ENCODE results near the gene TTC13. TPM values are rescaled to one million over a fixed set of nuclear protein-coding genes. Genes with fewer than 3 reads are reported as not detected.

TTC13 gene
- total and polyA plus RNA-seq, 2 of the 4 experiments (the other 2 are of a cell fraction) = 6.1 to 9.1 TPM

DNA sequence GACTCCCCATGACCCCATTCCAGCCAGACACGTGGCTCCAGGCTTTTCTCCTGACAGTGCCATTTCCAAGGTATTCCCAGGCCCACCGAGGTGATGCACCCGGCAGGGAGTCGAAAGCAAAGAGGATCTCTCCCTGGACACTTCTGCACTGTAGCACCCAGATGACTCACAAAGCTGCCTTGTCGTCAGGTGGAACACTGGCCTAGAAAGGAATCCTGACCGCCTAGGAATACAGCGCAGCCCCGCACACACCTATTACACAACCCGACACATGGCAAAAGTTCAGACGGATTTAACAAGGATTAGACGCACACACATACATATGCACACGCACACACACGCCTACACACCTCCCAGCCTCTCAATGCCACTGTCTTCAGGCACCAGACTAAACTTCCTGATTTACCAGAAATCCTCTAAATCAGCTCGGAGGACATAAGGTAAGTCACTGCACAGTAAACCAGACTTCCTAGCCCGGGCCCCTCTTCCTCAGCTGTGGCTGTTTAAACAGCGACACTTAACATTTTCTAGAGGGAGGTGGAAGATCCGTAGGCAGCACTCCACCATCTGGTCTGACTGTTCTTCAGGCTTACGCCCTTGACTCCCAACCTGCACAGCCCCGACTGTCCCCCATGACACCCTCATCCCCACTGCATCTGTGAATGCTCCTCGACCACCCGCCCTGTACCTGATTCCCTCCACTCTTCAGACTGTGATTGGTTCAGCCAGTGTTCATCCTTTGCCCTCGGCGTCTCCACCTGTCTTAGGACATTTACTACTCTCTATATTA, 48.7 kb upstream of the TTC13 start:
- H2BK120ac ChIP-seq (ENCODE audit: low read depth, low read length) = no peak overlapping the region
- dilution Hi-C loops (cut with HindIII; ENCODE audit: low sequenced_read_pairs, unreplicated experiment) (no loop called here), intact Hi-C loops (cut with micrococcal nuclease) (no loop called here), in situ Hi-C loops (cut with MboI; ENCODE audit: low sequenced_read_pairs) (no loop called here)
- no peak overlapping the region for H4K91ac ChIP-seq (ENCODE audit: insufficient read depth, low read depth, low read length)
- H4K8ac ChIP-seq (ENCODE audit: low read depth in 2 of 2, low read length in 2 of 2) = no peak overlapping the region
- no peak overlapping the region for H3K23ac ChIP-seq (ENCODE audit: low read depth, low read length)
- no peak overlapping the region for H2AK5ac ChIP-seq (ENCODE audit: low read depth, low read length)
- H4K5ac ChIP-seq (ENCODE audit: low read depth, low read length) = no peak overlapping the region
- H2AFZ ChIP-seq (replicated peaks; ENCODE audit: low read length, poor library complexity) = no peak overlapping the region
- H2BK15ac ChIP-seq (ENCODE audit: low read depth, low read length) = no peak overlapping the region
- H3K9ac ChIP-seq (ENCODE audit: low read depth, low read length) = no peak overlapping the region
- H3K18ac ChIP-seq (ENCODE audit: low read depth, low read length) = no peak overlapping the region
- H2BK5ac ChIP-seq (ENCODE audit: low read depth, low read length, poor library complexity, severe bottlenecking) = no peak overlapping the region
- no peak overlapping the region for H2BK20ac ChIP-seq (ENCODE audit: low read depth, low read length)
- H3K4ac ChIP-seq (ENCODE audit: low read depth, low read length) = no peak overlapping the region
- no peak overlapping the region for H3K14ac ChIP-seq (replicated peaks; ENCODE audit: low read depth, low read length)
- ChIA-PET POLR2A (ENCODE audit: unreplicated experiment) (no interaction called here), CTCF (no interaction called here)
- no peak for ATAC-seq (ENCODE audit: low read depth)
- peaks cover 6% of the 10 kb centered on the region; the same call in 1 of the 2 replicates for H3K9me1 ChIP-seq (ENCODE audit: insufficient read depth, low read length)
- H4K20me1 ChIP-seq (ENCODE audit: insufficient read depth, low read length) = no peaks in the 10 kb centered on the region; the same call in 1 of the 2 replicates
- 100% methylated on average over 8 of the region's 23 CpGs; no CpG with 5 or more reads in 1 of the 2 experiments for WGBS, 2 experiments (ENCODE audit: extremely low coverage in 2 of 2, insufficient read length in 1 of 2)
- no peaks in the 10 kb centered on the region for H3K9me3 ChIP-seq (ENCODE audit: control insufficient read depth, insufficient read depth, low read length)
- no peak overlapping the region for H2AK9ac ChIP-seq (replicated peaks; ENCODE audit: low read depth, low read length, poor library complexity)
- BruUV-seq (replicated peaks) = no TSS peak
- no peaks in the 10 kb centered on the region; the same call in 1 of the 2 replicates for H3K36me3 ChIP-seq (ENCODE audit: control insufficient read depth, insufficient read depth, low read length)
- H3K27ac ChIP-seq (ENCODE audit: insufficient read depth, low read length) = no peak overlapping the region
- no peak overlapping the region for H3K56ac ChIP-seq (ENCODE audit: extremely low read depth, insufficient read depth, low read length)
- H3K79me1 ChIP-seq (ENCODE audit: low read depth in 1 of 2, low read length in 2 of 2) = peaks cover 0 to 5% of the 10 kb centered on the region in 2 experiments; a peak in 1 of 4 replicates
- no peaks in the 10 kb centered on the region; the same call in 1 of the 2 replicates for H3K4me1 ChIP-seq (ENCODE audit: control insufficient read depth, insufficient read depth, low read length)
- no peak overlapping the region for H3K4me2 ChIP-seq (ENCODE audit: low read depth, low read length)
- H3K4me3 ChIP-seq (ENCODE audit: insufficient read depth, low read depth, low read length) = no peak overlapping the region
- H3K27me3 ChIP-seq (ENCODE audit: control insufficient read depth, insufficient read depth, low read length) = no peaks in the 10 kb centered on the region
- DNase-seq = no peak
- TF ChIP-seq CTCF (conservative IDR thresholded peaks at IDR 0.05; ENCODE audit: low read depth, low read length) = no peak
- no peak for TF ChIP-seq RAD21 (IDR thresholded peaks at IDR 0.05; ENCODE audit: low read length)
- no peak for TF ChIP-seq RCOR1 (IDR thresholded peaks at IDR 0.05; ENCODE audit: insufficient replicate concordance, low read length)
- TF ChIP-seq MAZ (IDR thresholded peaks at IDR 0.05; ENCODE audit: borderline replicate concordance, low read depth, low read length) = no peak
- no peak for TF ChIP-seq CHD1 (IDR thresholded peaks at IDR 0.05; ENCODE audit: low read depth, low read length)
- no peak for TF ChIP-seq MAFK (IDR thresholded peaks at IDR 0.05; ENCODE audit: low read depth, low read length)
- TF ChIP-seq MXI1 (IDR thresholded peaks at IDR 0.05; ENCODE audit: borderline replicate concordance, low read depth, low read length) = no peak
- TF ChIP-seq POLR2A (IDR thresholded peaks at IDR 0.05; ENCODE audit: low read depth, low read length) = no peak
- no peak for TF ChIP-seq CEBPB (IDR thresholded peaks at IDR 0.05; ENCODE audit: low read depth, low read length)
- TF ChIP-seq RFX5 (IDR thresholded peaks at IDR 0.05; ENCODE audit: low read depth, low read length) = no peak
- TF ChIP-seq FOS (IDR thresholded peaks at IDR 0.05; ENCODE audit: low read depth, low read length) = no peak
- no peak for TF ChIP-seq ELK1 (IDR thresholded peaks at IDR 0.05; ENCODE audit: borderline replicate concordance, low read depth, low read length)
- no peak for TF ChIP-seq SMC3 (IDR thresholded peaks at IDR 0.05; ENCODE audit: low read depth, low read length)
- TF ChIP-seq, protein P1, sequence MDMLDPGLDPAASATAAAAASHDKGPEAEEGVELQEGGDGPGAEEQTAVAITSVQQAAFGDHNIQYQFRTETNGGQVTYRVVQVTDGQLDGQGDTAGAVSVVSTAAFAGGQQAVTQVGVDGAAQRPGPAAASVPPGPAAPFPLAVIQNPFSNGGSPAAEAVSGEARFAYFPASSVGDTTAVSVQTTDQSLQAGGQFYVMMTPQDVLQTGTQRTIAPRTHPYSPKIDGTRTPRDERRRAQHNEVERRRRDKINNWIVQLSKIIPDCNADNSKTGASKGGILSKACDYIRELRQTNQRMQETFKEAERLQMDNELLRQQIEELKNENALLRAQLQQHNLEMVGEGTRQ (IDR thresholded peaks at IDR 0.05; ENCODE audit: low read depth, low read length) = no peak
- TF ChIP-seq NFE2L2 (IDR thresholded peaks at IDR 0.05; ENCODE audit: low read depth, low read length) = no peak
